PC-9 (cell line): Measurements from ENCODE around the gene NEK7. TPM values are rescaled to one million over a fixed set of nuclear protein-coding genes. Genes with fewer than 3 reads are reported as not detected.

ENCODE experiments used
- BruUV-seq: library from RNA; stranded (reverse); fragments of 400-500 nt; replicated peaks from 2 replicates; lab custom pipeline; 2021; lab: Mats Ljungman, UMichigan
- CTCF ChIA-PET: fragments of 300-600 bp; sonication (Branson Sonifier 250); formaldehyde crosslinking; loops from one replicate; lab custom pipeline; 2022; ENCODE audit warnings: antibody characterized with exemption; lab: Charles Lee
- POLR2A ChIA-PET: fragments of 300-600 bp; sonication (Branson Sonifier 250); formaldehyde crosslinking; loops from one replicate; lab custom pipeline; 2022; ENCODE audit warnings: antibody characterized with exemption; ENCODE audit not compliant: unreplicated experiment; lab: Charles Lee
- DNase-seq, 2 experiments: peaks; one replicate each; pipeline versions ENCODE4 v3.0.0 to v3.0.0-alpha.2; 2015 to 2022; ENCODE audit warnings: mixed read lengths in 1 of 2
- H2AFZ ChIP-seq: fragments of 200-600 bp; sonication (generic); 2 replicates; pipeline ENCODE4 v1.8.1; 2017; ENCODE audit warnings: antibody characterized with exemption
- H3F3A ChIP-seq: fragments of 200-600 bp; sonication (generic); 2 replicates; pipeline ENCODE4 v1.8.1; 2017; ENCODE audit warnings: antibody characterized with exemption, mild to moderate bottlenecking, low read depth; ENCODE audit not compliant: insufficient read depth
- H3K27ac ChIP-seq: fragments of 200-600 bp; sonication (generic); 2 replicates; pipeline ENCODE4 v1.6.1; 2016; ENCODE audit warnings: mixed run types
- H3K27me3 ChIP-seq: fragments of 200-600 bp; sonication (generic); 2 replicates; pipeline ENCODE4 v1.6.1; 2016; ENCODE audit warnings: low read depth, mixed run types; ENCODE audit not compliant: insufficient read depth
- H3K36me3 ChIP-seq: fragments of 200-600 bp; sonication (generic); 2 replicates; pipeline ENCODE4 v1.6.1; 2016; ENCODE audit warnings: low read depth, mixed run types
- H3K4me1 ChIP-seq: fragments of 200-600 bp; sonication (generic); replicated peaks from 2 replicates; pipeline ENCODE4 v1.6.1; 2016; ENCODE audit warnings: mixed run types; ENCODE audit not compliant: insufficient read depth
- H3K4me2 ChIP-seq: fragments of 200-600 bp; sonication (generic); 2 replicates; pipeline ENCODE4 v1.6.1; 2017; ENCODE audit warnings: mixed run types
- H3K4me3 ChIP-seq: fragments of 200-600 bp; sonication (generic); 2 replicates; pipeline ENCODE4 v1.6.1; 2016; ENCODE audit warnings: mixed run types
- H3K79me2 ChIP-seq: fragments of 200-600 bp; sonication (generic); 2 replicates; pipeline ENCODE4 v1.6.1; 2017; ENCODE audit warnings: low read depth, mixed run types
- H3K9me2 ChIP-seq: fragments of 200-600 bp; sonication (generic); 2 replicates; pipeline ENCODE4 v1.8.1; 2017; ENCODE audit warnings: mild to moderate bottlenecking; ENCODE audit not compliant: insufficient read depth
- H3K9me3 ChIP-seq: fragments of 200-600 bp; sonication (generic); 2 replicates; pipeline ENCODE4 v1.8.1; 2016; ENCODE audit warnings: low read depth; ENCODE audit not compliant: insufficient read depth
- H4K20me1 ChIP-seq: fragments of 200-600 bp; sonication (generic); 2 replicates; pipeline ENCODE4 v1.8.1; 2017; ENCODE audit not compliant: insufficient read depth
- EZH2 ChIP-seq: fragments of 200-600 bp; sonication (generic); IDR thresholded peaks from 2 replicates; pipeline ENCODE4 v1.8.0; 2017; ENCODE audit warnings: antibody characterized with exemption, low read depth
- intact Hi-C: fragments of 100-400 bp; cut with micrococcal nuclease; formaldehyde crosslinking; loops from one replicate; pipeline ENCODE4 v1.10.0; 2022; ENCODE audit not compliant: unreplicated experiment
- total RNA-seq: library from RNA; stranded (reverse); gene quantifications from 2 replicates; pipeline ENCODE4 v1.2.3, GENCODE V29; 2021
- TF ChIP-seq, protein P1 (sequence below): fragments of 200-600 bp; sonication (generic); conservative IDR thresholded peaks from 2 replicates; pipeline ENCODE4 v1.6.1; 2017; ENCODE audit warnings: mixed run types, antibody characterized with exemption, mild to moderate bottlenecking, moderate library complexity

NEK7 gene
- total RNA-seq, 1 experiment from 2014 or later = 67.4 TPM

- H3F3A ChIP-seq = no peaks in the 10 kb centered on the region
- intact Hi-C loops = no loop called here
- ChIA-PET POLR2A (no interaction called here), CTCF (no interaction called here)
- H2AFZ ChIP-seq = no peak overlapping the region
- no peaks in the 10 kb centered on the region for H3K4me1 ChIP-seq
- H3K27me3 ChIP-seq = no peaks in the 10 kb centered on the region
- H3K9me2 ChIP-seq = no peaks in the 10 kb centered on the region
- no peaks in the 10 kb centered on the region for H3K9me3 ChIP-seq
- no peak overlapping the region for H3K4me2 ChIP-seq
- TF ChIP-seq, protein P1, sequence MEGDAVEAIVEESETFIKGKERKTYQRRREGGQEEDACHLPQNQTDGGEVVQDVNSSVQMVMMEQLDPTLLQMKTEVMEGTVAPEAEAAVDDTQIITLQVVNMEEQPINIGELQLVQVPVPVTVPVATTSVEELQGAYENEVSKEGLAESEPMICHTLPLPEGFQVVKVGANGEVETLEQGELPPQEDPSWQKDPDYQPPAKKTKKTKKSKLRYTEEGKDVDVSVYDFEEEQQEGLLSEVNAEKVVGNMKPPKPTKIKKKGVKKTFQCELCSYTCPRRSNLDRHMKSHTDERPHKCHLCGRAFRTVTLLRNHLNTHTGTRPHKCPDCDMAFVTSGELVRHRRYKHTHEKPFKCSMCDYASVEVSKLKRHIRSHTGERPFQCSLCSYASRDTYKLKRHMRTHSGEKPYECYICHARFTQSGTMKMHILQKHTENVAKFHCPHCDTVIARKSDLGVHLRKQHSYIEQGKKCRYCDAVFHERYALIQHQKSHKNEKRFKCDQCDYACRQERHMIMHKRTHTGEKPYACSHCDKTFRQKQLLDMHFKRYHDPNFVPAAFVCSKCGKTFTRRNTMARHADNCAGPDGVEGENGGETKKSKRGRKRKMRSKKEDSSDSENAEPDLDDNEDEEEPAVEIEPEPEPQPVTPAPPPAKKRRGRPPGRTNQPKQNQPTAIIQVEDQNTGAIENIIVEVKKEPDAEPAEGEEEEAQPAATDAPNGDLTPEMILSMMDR = no peak
- no peak for TF ChIP-seq EZH2
- BruUV-seq = no TSS peak
- H3K4me3 ChIP-seq = no peak overlapping the region
- no peaks in the 10 kb centered on the region for H4K20me1 ChIP-seq
- no peaks in the 10 kb centered on the region; the same call in 1 of the 2 replicates for H3K36me3 ChIP-seq
- DNase-seq = no peak
- H3K27ac ChIP-seq = no peak overlapping the region
- no peaks in the 10 kb centered on the region for H3K79me2 ChIP-seq
These were observed 133.4 kb downstream of the NEK7 start for GRCh38 chr1:198290089-198290683.

- BruUV-seq = no TSS peak
- Histone ChIP-seq H3K9me2 (no peaks in the 10 kb centered on the region), H2AFZ (no peak overlapping the region), H3K27me3 (no peaks in the 10 kb centered on the region), H3K4me2 (no peak overlapping the region), H3K9me3 (no peaks in the 10 kb centered on the region), H3K79me2 (no peaks in the 10 kb centered on the region), H4K20me1 (no peaks in the 10 kb centered on the region), H3K36me3 (no peaks in the 10 kb centered on the region; the same call in 1 of the 2 replicates), H3F3A (no peaks in the 10 kb centered on the region; the same call in 1 of the 2 replicates), H3K4me3 (no peak overlapping the region), H3K4me1 (no peaks in the 10 kb centered on the region), H3K27ac (no peak overlapping the region)
- CTCF ChIA-PET = no interaction called here
- TF ChIP-seq, protein P1 = no peak
- no peak for TF ChIP-seq EZH2
- intact Hi-C loops = no loop called here
- DNase-seq = no peak
- POLR2A ChIA-PET = no interaction called here
These were observed 134.2 kb downstream of the NEK7 start for GRCh38 chr1:198291036-198291435.

DNA sequence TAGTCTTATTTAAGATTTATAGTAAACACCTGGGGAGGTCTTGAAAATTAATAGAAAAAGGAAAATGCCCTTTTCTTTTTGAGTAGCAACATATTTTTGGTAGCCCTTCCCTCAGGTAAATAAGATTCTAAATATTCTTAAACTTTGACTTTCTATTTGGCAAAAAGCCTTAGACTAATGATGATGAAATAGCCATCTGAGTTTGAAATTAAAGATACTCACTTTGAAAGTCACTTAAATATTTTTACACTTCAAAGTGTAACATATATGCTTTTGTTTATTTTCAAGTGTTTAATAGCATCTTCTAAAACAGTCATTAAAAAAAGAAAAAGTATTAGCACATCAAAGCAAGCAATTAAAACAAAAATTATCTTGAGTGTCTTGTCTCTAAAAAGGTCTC, 135.1 kb downstream of the NEK7 start:
- H3K9me3 ChIP-seq = no peaks in the 10 kb centered on the region
- TF ChIP-seq EZH2 = no peak
- TF ChIP-seq, protein P1 = no peak
- BruUV-seq = no TSS peak
- H3K79me2 ChIP-seq = no peaks in the 10 kb centered on the region
- no peak overlapping the region for H3K4me2 ChIP-seq
- H4K20me1 ChIP-seq = no peaks in the 10 kb centered on the region
- no peak for DNase-seq
- H3F3A ChIP-seq = peaks cover 5% of the 10 kb centered on the region; the same call in 1 of the 2 replicates
- no peaks in the 10 kb centered on the region; the same call in 1 of the 2 replicates for H3K36me3 ChIP-seq
- CTCF ChIA-PET = no interaction called here
- POLR2A ChIA-PET = no interaction called here
- H3K9me2 ChIP-seq = no peaks in the 10 kb centered on the region
- H3K27ac ChIP-seq = no peak overlapping the region
- no peaks in the 10 kb centered on the region for H3K4me1 ChIP-seq
- H3K4me3 ChIP-seq = no peak overlapping the region
- H3K27me3 ChIP-seq = no peaks in the 10 kb centered on the region
- intact Hi-C loops = no loop called here
- H2AFZ ChIP-seq = no peak overlapping the region
